C4-2B (cell line): ENCODE results near the gene CERS1.
A peak's percentile ranks its signal among the peaks of the same experiment; 100 is the strongest.

ENCODE experiments used
- H3K27ac ChIP-seq: fragments of 450-650 bp; 2 replicates; pipeline ENCODE4 v1.5.1; 2017
- CTCF ChIP-seq: fragments of 450-650 bp; conservative IDR thresholded peaks from 2 replicates; pipeline ENCODE4 v1.5.1; 2017; ENCODE audit warnings: mild to moderate bottlenecking
- ZFX ChIP-seq: fragments of 450-650 bp; IDR thresholded peaks from 2 replicates; pipeline ENCODE4 v1.6.1; 2017

Gene CERS1

GRCh38 chr19:18924684-18925213, 28.8 kb upstream of the CERS1 start:
- TF ChIP-seq ZFX (no peak), CTCF (no peak)
- H3K27ac ChIP-seq, result no peak overlapping the region

- H3K27ac ChIP-seq, result no peak overlapping the region
Measured at GRCh38 chr19:18922228-18922985, 26.4 kb upstream of the CERS1 start.

GRCh38 chr19:18921593-18921992, 25.6 kb upstream of the CERS1 start:
- no peak overlapping the region for H3K27ac ChIP-seq
- no peak for TF ChIP-seq ZFX
- no peak for TF ChIP-seq CTCF

More at GRCh38 chr19:18922228-18922985, 26.4 kb upstream of the CERS1 start:
- TF ChIP-seq CTCF, result no peak
- no peak for TF ChIP-seq ZFX

- peak overlapping the region; percentile 80 for H3K27ac ChIP-seq
- no peak for TF ChIP-seq CTCF
- TF ChIP-seq ZFX, result no peak
Measured at GRCh38 chr19:18920400-18920799, 24.4 kb upstream of the CERS1 start.

- peak overlapping the region; percentile 80 for H3K27ac ChIP-seq
- TF ChIP-seq ZFX, result no peak; the same call in 1 of the 2 replicates
- no peak for TF ChIP-seq CTCF
Measured at GRCh38 chr19:18919900-18920214, 23.9 kb upstream of the CERS1 start.

GRCh38 chr19:18919086-18919899, 23.3 kb upstream of the CERS1 start, which contains the start of the genes COPE and DDX49:
COPE (minus strand) TSS chr19:18919387; CDS start chr19:18919348, 39 bp downstream.
DDX49 (plus strand) TSS chr19:18919715; CDS start chr19:18919742, 27 bp downstream.
- peak within 1 kb of the TSS; percentile 80 for H3K27ac ChIP-seq
- TF ChIP-seq CTCF (no peak), ZFX (peak; percentile 49; the same call in 1 of the 2 replicates)

GRCh38 chr19:18917593-18917992, 21.6 kb upstream of the CERS1 start:
- peak overlapping the region; percentile 80 for H3K27ac ChIP-seq
